ENCODE results near the gene RPN2. TPM values are rescaled to one million over a fixed set of nuclear protein-coding genes. Genes with fewer than 3 reads are reported as not detected.

Gene RPN2
- total and polyA plus RNA-seq, 2 of the 13 experiments (the other 11 are each of a cell fraction or from before 2014, with no cell fraction given), result 587 to 1,818 TPM

- TF ChIP-seq ZNF580 (CRISPR knock-in tag; IDR thresholded peaks at IDR 0.05; ENCODE audit: borderline replicate concordance, low read depth) (peak; percentile 35; the same call in 1 of the 2 replicates), CTCF (CRISPR knock-in tag; IDR thresholded peaks at IDR 0.05) (peak; percentile 96), MED13 (CRISPR knock-in tag; IDR thresholded peaks at IDR 0.05) (no peak), MAFK (conservative IDR thresholded peaks at IDR 0.05 in 1 of 2, IDR thresholded peaks at IDR 0.05 in 1 of 2; ENCODE audit: low read length in 2 of 2) (0 out of 4 replicates have a peak, but pooled peaks of 1 of the 2 experiments have one; percentile 16), ZFP62 (CRISPR knock-in tag; IDR thresholded peaks at IDR 0.05) (no peak), RXRA (CRISPR knock-in tag; IDR thresholded peaks at IDR 0.05) (peak; percentile 33; the same call in 1 of the 2 replicates), ZNF781 (CRISPR knock-in tag; IDR thresholded peaks at IDR 0.05; ENCODE audit: borderline replicate concordance, not compliant biosample characterization) (no peak), RAD51 (IDR thresholded peaks at IDR 0.05; ENCODE audit: borderline replicate concordance) (no peak), ZNF644 (CRISPR knock-in tag; IDR thresholded peaks at IDR 0.05; ENCODE audit: low read depth) (peak; percentile 83), ZBTB4 (CRISPR knock-in tag; IDR thresholded peaks at IDR 0.05; ENCODE audit: borderline replicate concordance) (no peak), TRIM24 (CRISPR knock-in tag; IDR thresholded peaks at IDR 0.05) (no peak), ATF4 (CRISPR knock-in tag; IDR thresholded peaks at IDR 0.05) (0 out of 4 replicates have a peak, but pooled peaks of 1 of the 2 experiments have one; percentile 20), PHB2 (IDR thresholded peaks at IDR 0.05; ENCODE audit: partially characterized antibody) (no peak), RFX5 (IDR thresholded peaks at IDR 0.05; ENCODE audit: low read depth, low read length) (0 out of 2 replicates have a peak, but pooled peaks have one; percentile 18), MXI1 (IDR thresholded peaks at IDR 0.05; ENCODE audit: borderline replicate concordance, low read depth, low read length) (no peak), CEBPG (CRISPR knock-in tag; IDR thresholded peaks at IDR 0.05) (peak; percentile 69), SIX4 (CRISPR knock-in tag; IDR thresholded peaks at IDR 0.05) (0 out of 2 replicates have a peak, but pooled peaks have one; percentile 36), SKI (IDR thresholded peaks at IDR 0.05; ENCODE audit: partially characterized antibody) (peak; percentile 41), TBX2 (CRISPR knock-in tag; IDR thresholded peaks at IDR 0.05; ENCODE audit: borderline replicate concordance) (peak; percentile 50; the same call in 1 of the 2 replicates), ZNF317 (CRISPR knock-in tag; IDR thresholded peaks at IDR 0.05) (peak; percentile 55; the same call in 1 of the 2 replicates)
Observed at GRCh38 chr20:37192137-37192854, 13.2 kb downstream of the RPN2 start (continued).

All from HepG2 (cell line).